Activated CD4-positive, alpha-beta T cell treated with anti-CD3 and anti-CD28 coated beads, Interleukin-2, amount 10 ng/mL, durations not matched to agents 7 days and 5 days (primary cell): ENCODE data around the gene TRIM74. TPM values are rescaled to one million over a fixed set of nuclear protein-coding genes. Genes with fewer than 3 reads are reported as not detected.
"Not testable (repeated sequence)": the region's sequence is repeated elsewhere in the genome, so short reads cannot be mapped to it uniquely, and the experiment has no call there.

Experiments used
- CTCF ChIA-PET: fragments of 350-600 bp; sonication (Branson Sonifier 250); formaldehyde crosslinking; loops from one replicate; lab custom pipeline; 2021; ENCODE audit warnings: antibody characterized with exemption; lab: Charles Lee
- POLR2A ChIA-PET: fragments of 350-600 bp; sonication (Branson Sonifier 250); formaldehyde crosslinking; loops from one replicate; lab custom pipeline; 2021; ENCODE audit warnings: antibody characterized with exemption; lab: Charles Lee
- DNase-seq: peaks from one replicate; pipeline ENCODE4 v3.0.0-alpha.2; 2020
- H3K27ac Mint-ChIP-seq: one replicate; pipeline ENCODE4 v1.8.0; 2021; ENCODE audit warnings: mild to moderate bottlenecking, moderate library complexity, mixed read lengths
- H3K27me3 Mint-ChIP-seq: one replicate; pipeline ENCODE4 v1.8.0; 2021; ENCODE audit warnings: mixed read lengths
- H3K36me3 Mint-ChIP-seq: one replicate; pipeline ENCODE4 v1.8.0; 2021; ENCODE audit warnings: low read depth, mixed read lengths
- H3K4me1 Mint-ChIP-seq: one replicate; pipeline ENCODE4 v1.8.0; 2021; ENCODE audit warnings: mixed read lengths
- H3K4me3 Mint-ChIP-seq: one replicate; pipeline ENCODE4 v1.8.0; 2021; ENCODE audit warnings: mild to moderate bottlenecking, moderate library complexity, mixed read lengths
- H3K9me3 Mint-ChIP-seq: one replicate; pipeline ENCODE4 v1.8.0; 2021; ENCODE audit warnings: mixed read lengths
- total RNA-seq, 2 experiments: library from RNA; stranded (reverse); gene quantifications; one replicate each; pipeline ENCODE4 v1.2.3, GENCODE V29; 2021

Gene TRIM74
- total RNA-seq, 2 experiments from 2014 or later: 1.2 to 1.5 TPM

DNA sequence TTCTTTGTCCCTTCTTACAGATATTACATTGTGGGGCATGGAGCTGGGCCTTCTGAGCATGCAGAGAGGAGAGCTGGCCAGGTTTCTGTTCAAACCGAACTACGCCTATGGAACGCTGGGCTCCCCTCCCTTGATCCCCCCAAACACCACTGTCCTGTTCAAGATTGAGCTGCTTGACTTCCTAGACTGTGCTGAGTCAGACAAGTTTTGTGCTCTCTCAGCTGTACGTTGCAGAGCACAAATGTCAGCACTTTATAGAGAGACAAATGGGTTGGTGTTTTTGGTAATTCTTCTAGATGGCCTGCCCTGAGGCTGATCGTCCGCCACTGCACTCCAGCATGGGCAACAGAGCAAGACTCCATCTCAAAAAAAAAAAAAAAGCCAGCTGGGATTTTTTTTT is 2.2 kb upstream of the TRIM74 start:
- H3K4me3 Mint-ChIP-seq, H3K9me3 Mint-ChIP-seq, CTCF ChIA-PET, H3K4me1 Mint-ChIP-seq, POLR2A ChIA-PET, H3K27me3 Mint-ChIP-seq, H3K36me3 Mint-ChIP-seq, H3K27ac Mint-ChIP-seq, DNase-seq: not testable (repeated sequence)

GRCh38 chr7:72969688-72970087 is 422 bp upstream of the TRIM74 start:
- H3K9me3 Mint-ChIP-seq, H3K27me3 Mint-ChIP-seq, H3K4me3 Mint-ChIP-seq, H3K36me3 Mint-ChIP-seq, CTCF ChIA-PET, H3K4me1 Mint-ChIP-seq, H3K27ac Mint-ChIP-seq, DNase-seq, POLR2A ChIA-PET: not testable (repeated sequence)

GRCh38 chr7:72966892-72967291 is 2.4 kb downstream of the TRIM74 start:
- H3K4me1 Mint-ChIP-seq, DNase-seq, H3K27ac Mint-ChIP-seq, POLR2A ChIA-PET, CTCF ChIA-PET, H3K9me3 Mint-ChIP-seq, H3K27me3 Mint-ChIP-seq, H3K4me3 Mint-ChIP-seq, H3K36me3 Mint-ChIP-seq: not testable (repeated sequence)

GRCh38 chr7:72965186-72965975 is 3.9 kb downstream of the TRIM74 start:
- H3K27me3 Mint-ChIP-seq, H3K4me1 Mint-ChIP-seq, H3K4me3 Mint-ChIP-seq, H3K36me3 Mint-ChIP-seq, H3K9me3 Mint-ChIP-seq, CTCF ChIA-PET, DNase-seq, H3K27ac Mint-ChIP-seq, POLR2A ChIA-PET: not testable (repeated sequence)

GRCh38 chr7:72963056-72963455 is 6.2 kb downstream of the TRIM74 start:
- CTCF ChIA-PET, H3K9me3 Mint-ChIP-seq, H3K27ac Mint-ChIP-seq, H3K4me3 Mint-ChIP-seq, POLR2A ChIA-PET, H3K36me3 Mint-ChIP-seq, H3K27me3 Mint-ChIP-seq, DNase-seq, H3K4me1 Mint-ChIP-seq: not testable (repeated sequence)

- H3K36me3 Mint-ChIP-seq, H3K27me3 Mint-ChIP-seq, H3K4me1 Mint-ChIP-seq, H3K9me3 Mint-ChIP-seq, H3K4me3 Mint-ChIP-seq, DNase-seq, POLR2A ChIA-PET, CTCF ChIA-PET, H3K27ac Mint-ChIP-seq: not testable (repeated sequence)
These were observed 8.0 kb downstream of the TRIM74 start for GRCh38 chr7:72961346-72961650.

DNA sequence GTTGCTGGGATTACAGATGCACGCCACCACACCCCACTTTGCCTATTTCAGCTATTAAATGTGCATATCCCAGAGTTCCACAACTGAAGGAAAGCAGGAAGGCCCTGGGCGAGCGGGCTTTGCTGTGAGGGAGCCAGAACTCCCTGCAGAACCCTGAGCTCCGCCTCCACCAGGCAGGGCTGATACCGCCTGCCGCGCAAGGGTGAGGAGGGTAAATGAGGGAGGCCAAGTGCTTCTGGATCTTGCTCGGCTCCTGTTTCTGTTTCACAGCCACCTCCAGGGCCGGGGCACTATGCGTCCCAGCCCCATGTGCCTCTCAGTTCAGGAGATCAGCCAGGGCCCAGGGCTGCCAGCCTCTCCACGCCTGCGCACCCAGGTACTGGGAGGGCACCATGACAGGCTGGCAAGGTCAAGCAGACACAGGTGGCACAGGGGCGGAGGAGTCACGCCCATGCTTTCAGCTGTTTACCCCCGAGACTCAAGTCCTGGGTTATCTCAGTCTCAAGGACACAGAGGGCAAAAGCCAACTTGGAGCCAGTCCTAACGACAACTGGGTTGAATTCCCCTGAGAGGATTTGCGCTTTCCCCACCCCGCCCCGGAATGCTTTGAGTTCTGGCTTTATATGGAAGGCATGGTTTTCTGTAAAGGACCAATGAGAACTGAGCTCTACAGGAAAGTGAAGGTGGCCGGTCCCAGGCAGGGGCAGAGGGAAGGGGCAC is 8.5 kb downstream of the TRIM74 start:
- H3K36me3 Mint-ChIP-seq, H3K27ac Mint-ChIP-seq, H3K9me3 Mint-ChIP-seq, H3K4me3 Mint-ChIP-seq, H3K27me3 Mint-ChIP-seq, H3K4me1 Mint-ChIP-seq, POLR2A ChIA-PET, CTCF ChIA-PET, DNase-seq: not testable (repeated sequence)

DNA sequence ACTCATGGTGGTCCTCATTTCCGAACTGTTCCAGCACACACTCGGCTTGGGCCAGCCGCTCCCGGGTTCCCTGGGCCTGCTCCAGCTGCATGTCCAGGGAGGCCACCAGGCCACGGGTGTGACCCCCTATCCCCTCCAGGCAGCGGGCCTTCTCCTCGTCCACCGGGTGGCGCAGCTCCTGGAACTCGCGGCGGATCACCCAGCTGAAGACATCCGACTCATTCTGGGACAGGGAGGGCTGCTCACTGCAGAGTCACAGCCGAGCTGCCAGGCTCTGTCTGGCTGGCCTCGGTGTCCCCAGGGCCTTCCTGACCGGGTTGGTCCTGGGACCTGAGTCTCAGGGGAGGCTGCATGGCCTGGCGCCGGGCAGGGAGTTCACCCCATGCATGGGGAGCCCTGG is 9.2 kb downstream of the TRIM74 start:
- DNase-seq, POLR2A ChIA-PET: not testable (repeated sequence)

GRCh38 chr7:72954563-72955198 is 14.6 kb downstream of the TRIM74 start:
- H3K36me3 Mint-ChIP-seq, H3K9me3 Mint-ChIP-seq, H3K4me1 Mint-ChIP-seq, H3K27me3 Mint-ChIP-seq, H3K27ac Mint-ChIP-seq, POLR2A ChIA-PET: not testable (repeated sequence)
- CTCF ChIA-PET: interaction anchor here (0.7 kb wide), 1 partner anchor 432 kb away, joined by 3 read pairs; no protein-coding TSS in a partner anchor
- peak overlapping the region; percentile 68 for H3K4me3 Mint-ChIP-seq
- peak; percentile 11 for DNase-seq

More for the DNA sequence above, 9.2 kb downstream of the TRIM74 start:
- H3K27me3 Mint-ChIP-seq, H3K9me3 Mint-ChIP-seq, H3K27ac Mint-ChIP-seq, H3K4me1 Mint-ChIP-seq, CTCF ChIA-PET, H3K4me3 Mint-ChIP-seq, H3K36me3 Mint-ChIP-seq: not testable (repeated sequence)

GRCh38 chr7:72953901-72954562 is 15.2 kb downstream of the TRIM74 start:
- CTCF ChIA-PET, H3K36me3 Mint-ChIP-seq, H3K4me3 Mint-ChIP-seq, H3K27me3 Mint-ChIP-seq, H3K4me1 Mint-ChIP-seq, H3K27ac Mint-ChIP-seq, POLR2A ChIA-PET, DNase-seq, H3K9me3 Mint-ChIP-seq: not testable (repeated sequence)

GRCh38 chr7:72950432-72950831 is 18.8 kb downstream of the TRIM74 start:
- POLR2A ChIA-PET, H3K4me1 Mint-ChIP-seq: not testable (repeated sequence)

DNA sequence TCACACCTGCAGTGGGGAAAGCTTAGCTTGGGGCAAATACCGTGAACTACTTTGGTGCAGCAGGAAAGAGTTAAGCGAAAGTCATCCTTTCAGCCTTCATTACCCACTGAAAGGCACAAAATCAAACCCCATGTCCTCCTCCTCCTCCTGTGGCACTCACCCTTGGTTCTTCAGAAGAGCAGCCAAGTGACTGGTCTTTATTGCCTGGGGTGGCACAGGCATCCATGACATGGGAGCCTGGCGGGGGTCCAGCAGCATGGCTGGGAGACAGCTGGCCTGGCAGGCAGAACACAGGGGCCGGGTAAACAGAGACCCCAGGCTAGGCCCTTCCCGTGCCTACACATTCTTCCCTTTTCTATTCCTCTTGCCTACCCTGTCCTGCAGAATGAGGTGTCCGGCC is 19.6 kb downstream of the TRIM74 start:
- H3K27me3 Mint-ChIP-seq, H3K36me3 Mint-ChIP-seq, H3K27ac Mint-ChIP-seq, H3K4me3 Mint-ChIP-seq, CTCF ChIA-PET, POLR2A ChIA-PET, H3K4me1 Mint-ChIP-seq, H3K9me3 Mint-ChIP-seq, DNase-seq: not testable (repeated sequence)

More at GRCh38 chr7:72950432-72950831, 18.8 kb downstream of the TRIM74 start:
- DNase-seq, H3K4me3 Mint-ChIP-seq, H3K36me3 Mint-ChIP-seq, H3K27ac Mint-ChIP-seq, CTCF ChIA-PET, H3K27me3 Mint-ChIP-seq, H3K9me3 Mint-ChIP-seq: not testable (repeated sequence)

DNA sequence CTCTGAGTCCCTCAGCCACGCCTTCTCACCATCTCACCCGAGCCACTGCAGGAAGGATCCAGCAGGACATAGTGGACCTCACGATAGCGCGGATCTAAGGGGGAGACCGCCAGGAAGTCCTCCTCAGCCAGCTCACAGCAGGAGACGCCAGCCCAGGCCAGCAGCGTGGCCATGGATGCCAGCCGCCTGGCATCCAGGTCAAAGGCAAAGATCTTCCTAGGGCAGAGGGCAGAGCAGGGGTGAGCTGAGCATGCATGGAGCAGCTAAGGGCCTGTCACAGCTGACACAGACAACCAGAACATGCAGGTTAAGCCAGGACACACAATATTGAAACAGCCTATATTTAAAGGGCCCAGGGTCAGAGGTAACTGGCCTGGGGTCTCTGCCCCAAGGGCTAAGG is 20.0 kb downstream of the TRIM74 start:
- POLR2A ChIA-PET, DNase-seq, H3K27ac Mint-ChIP-seq, H3K4me3 Mint-ChIP-seq, CTCF ChIA-PET, H3K9me3 Mint-ChIP-seq, H3K4me1 Mint-ChIP-seq, H3K27me3 Mint-ChIP-seq, H3K36me3 Mint-ChIP-seq: not testable (repeated sequence)
